Activated CD8-positive, alpha-beta memory T cell treated with anti-CD3 and anti-CD28 coated beads, Interleukin-2, amount 50 U/mL, for 24 hours (primary cell): ENCODE data around the gene DDX54.
"Not testable (repeated sequence)": the region's sequence is repeated elsewhere in the genome, so short reads cannot be mapped to it uniquely, and the experiment has no call there.

Experiments used
- DNase-seq: peaks from one replicate; pipeline ENCODE4 v3.0.0-alpha.2; 2020; ENCODE audit errors: extremely low read depth

DDX54 gene

DNA sequence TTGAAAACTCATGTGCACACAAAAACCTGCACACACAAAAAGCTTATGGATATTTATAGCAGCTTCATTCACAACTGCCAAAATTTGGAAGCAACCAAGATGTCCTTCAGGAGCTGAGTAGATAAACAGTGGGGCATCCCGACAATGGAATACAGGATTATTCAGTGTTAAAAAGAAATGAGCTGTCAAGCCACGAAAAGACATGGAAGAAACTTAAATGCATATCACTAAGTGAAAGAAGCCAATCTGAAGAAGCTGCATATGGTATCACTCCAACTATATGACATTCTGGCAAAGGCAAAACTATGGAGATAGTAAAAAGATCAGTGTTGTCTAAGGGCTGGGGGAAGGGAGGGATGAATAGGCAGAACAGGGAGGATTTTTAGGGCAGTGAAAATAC, 30.7 kb upstream of the DDX54 start:
- DNase-seq, result no peak

DNA sequence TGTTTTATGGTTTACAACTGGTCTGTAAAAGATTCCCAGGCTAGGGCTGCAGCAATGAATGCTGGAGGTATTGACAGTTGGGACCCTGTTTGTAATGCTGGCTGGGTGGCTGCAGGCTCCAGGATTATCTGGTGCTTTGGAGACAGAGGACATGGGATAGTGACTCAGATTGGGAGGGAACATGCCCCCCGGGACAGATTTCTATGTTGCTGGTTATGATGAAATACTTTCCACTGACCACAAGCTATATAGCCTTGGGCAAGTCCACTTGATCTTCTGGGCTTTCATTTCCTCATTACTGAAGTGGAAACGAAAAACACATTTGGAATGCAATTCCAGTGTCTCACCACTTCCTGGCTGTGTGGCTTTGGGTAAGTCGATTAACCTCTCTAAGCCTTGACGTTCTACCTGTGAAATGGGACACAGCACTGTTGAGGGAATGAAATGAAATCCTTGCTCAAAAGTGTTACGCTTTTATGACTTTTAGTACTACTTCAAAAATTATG, 29.7 kb upstream of the DDX54 start:
- no peak for DNase-seq

- no peak for DNase-seq
These were observed 25.9 kb upstream of the DDX54 start for GRCh38 chr12:113211160-113211559.

DNA sequence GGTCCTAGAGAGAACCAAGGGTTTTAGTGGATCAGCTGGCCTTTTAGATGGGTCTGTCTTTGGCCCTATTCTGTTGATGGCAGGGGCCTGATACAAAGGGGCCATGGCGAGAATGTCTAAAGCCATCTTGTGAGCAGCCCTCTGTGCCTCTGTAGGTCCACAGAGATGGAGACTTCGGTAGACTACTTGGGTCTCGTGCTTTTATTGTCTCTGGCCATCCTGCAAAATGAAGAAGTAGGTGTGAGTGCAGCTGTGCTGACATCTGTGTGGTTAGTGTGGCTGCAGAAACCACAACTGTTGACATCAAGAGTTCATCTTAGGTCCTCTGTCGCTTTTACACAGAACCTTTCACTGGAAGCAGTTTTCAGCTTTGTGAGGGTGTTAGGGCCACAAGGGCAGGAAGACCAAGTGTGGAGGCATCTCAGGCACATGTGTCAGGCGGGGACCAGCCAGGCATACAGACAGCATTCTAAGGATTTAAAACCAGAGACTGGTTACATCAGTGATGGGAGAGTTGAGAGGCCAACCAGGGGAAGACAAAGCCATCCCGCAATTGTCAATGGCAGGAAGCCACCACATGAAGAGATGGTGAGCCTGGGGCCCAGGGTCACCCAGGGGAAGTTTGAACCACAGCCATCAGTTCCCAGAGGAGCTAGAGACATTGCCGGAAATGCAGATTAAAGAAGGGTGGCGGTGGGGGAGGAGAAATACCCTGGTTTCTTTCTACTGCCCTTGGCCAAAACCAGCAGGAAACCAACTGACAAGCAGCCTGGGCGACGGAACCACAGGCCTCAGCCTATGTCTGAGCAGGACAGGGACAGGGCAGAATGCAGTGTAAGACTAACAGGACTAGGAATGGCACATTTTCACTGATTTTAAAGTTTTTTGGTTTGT, 23.0 kb upstream of the DDX54 start:
- DNase-seq, result peak; percentile 25

DNA sequence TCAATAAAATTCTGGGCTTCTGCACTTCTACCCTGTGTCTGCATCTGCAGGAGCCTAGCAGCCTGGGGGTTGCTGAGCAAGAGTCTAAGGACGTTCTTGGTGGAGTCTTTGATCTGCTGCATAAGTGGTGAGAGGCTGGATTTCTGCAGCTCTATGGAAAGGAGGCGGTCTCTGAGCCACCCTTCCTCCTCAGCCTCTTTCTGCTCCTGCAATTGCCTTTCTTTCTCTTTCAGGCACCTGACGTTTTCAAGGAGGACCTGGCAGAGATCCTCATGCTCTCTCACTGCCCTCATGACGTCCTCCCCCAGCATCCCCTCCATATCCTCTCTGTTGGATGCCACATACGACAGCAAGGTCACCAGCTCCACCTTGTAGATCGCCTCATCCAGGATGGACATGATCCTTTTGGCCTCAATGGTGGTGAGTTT, 22.3 kb upstream of the DDX54 start:
- no peak for DNase-seq

DNA sequence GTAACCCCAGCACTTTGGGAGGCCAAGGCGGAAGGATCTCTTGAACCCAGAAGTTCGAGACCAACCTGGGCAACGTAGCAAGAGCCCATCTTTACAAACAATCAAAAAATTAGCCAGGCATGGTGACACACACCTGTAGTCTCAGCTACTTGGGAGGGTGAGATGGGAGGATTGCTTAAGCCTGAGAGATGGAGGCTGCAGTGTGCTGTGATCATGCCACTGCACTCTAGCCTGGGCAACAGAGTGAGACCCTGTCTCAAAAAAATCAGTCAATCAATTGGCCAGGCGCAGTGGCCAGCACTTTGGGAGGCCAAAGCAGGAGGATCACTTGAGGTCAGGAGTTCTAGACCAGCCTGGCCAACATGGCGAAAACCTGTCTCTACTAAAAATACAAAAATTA, 21.5 kb upstream of the DDX54 start:
- DNase-seq, result not testable (repeated sequence)

- no peak for DNase-seq
These were observed 19.5 kb upstream of the DDX54 start for GRCh38 chr12:113204804-113205203.

DNA sequence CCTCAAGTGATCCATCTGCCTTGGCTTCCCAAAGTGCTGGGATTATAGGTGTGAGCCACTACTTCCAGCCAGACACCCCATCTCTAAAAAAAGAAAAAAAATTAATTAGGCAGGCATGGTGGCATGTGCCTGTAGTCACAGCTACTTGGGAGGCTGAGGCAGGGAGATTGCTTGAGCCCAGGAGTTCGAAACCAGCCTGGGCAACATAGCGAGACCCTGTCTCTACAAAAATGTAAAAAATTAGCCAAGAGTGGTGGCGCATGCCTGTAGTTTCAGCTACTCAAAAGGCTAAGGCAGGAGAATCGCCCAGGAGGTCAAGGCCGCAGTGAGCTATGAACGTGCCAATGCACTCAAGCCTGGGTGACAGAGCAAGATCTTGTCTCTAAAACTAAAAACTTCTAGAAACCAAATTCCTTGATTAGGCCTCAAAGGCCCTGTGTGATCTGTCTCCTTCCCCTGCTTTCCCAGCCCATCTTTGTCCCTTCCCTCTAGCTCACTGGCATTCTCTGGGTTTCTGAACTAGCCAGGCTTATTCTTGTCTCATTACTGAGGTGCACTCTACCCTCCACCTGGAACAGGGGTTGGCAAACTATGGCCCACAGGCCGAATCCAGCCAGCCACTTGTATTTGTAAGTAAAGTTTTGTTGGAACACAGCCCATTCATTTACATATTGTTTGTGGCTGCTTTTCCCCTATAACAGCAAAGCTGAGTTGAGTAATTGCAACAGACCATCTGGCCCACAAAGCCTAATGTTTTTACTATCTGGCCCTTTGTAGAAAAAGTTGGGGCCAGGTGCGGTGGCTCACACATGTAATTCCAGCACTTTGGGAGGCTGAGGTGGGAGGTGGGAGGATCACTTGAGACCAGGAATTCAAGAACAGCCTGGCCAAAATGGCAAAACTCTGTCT, 18.8 kb upstream of the DDX54 start:
- DNase-seq, result no peak

- no peak for DNase-seq
These were observed 17.2 kb upstream of the DDX54 start for GRCh38 chr12:113202300-113203075.

- DNase-seq, result no peak
These were observed 16.2 kb upstream of the DDX54 start for GRCh38 chr12:113201187-113202177.

GRCh38 chr12:113200021-113200797, 14.9 kb upstream of the DDX54 start:
- no peak for DNase-seq

DNA sequence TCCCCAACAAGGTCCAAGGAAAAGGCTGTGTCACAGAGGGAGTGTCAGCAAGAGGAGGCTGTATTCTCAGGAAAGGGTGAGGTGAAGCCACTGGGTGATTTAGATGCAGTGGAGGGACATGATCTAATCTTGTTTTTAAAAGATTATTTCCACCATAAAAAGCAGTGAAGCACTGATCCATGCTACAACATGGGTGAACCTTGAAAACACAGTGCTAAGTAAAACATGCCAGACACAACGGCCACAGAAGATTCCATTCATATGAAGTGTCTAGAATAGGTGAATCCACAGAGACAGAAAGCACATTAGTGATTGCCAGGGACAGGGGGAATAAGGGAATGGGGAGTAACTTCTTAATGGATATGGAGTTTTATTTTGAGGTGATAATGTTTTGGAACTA, 13.0 kb upstream of the DDX54 start:
- no peak for DNase-seq

DNA sequence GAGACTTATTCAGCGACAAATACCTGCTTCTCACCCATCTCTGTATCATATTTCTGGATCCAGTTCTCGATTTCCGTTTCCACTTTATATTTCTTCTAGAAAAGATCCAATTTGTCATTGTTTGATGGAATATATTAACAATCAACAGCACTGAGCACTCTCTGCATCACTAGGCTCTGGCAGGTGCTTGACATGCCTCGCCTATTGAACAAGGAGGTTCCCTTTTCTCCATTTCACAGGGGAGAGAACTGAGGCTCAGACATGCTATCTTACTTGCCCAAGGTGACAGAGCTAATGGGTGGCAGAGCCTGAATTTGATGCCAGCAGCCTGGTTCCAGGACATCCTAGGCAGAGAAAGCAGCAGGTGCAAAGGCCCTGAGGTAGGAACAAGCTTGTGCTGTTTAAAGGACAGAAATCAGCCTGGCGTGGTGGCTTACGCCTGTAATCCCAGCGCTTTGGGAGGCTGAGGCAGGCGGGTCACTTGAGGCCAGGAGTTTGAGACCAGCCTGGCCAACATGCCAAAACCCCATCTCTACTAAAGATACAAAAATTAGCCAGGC, 12.3 kb upstream of the DDX54 start:
- DNase-seq, result no peak

DNA sequence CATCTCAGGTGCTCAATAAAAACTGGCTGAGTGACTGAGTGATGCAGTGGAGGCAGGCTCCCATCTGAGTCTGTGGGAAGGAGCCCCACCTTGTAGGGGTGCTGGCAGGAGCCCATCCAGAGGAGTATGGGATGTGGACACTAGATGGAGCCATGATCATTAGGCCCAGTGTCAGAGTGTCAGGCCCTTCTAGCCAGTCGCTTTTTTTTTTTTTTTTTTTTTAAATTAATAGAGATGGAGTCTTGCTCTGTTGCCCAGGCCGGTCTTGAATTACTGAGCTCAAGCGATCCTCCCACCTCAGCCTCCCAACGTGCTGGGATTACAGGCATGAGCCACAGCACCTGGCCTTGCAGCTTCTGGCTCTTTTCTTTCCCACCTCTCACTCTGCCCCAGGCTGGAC, 11.7 kb upstream of the DDX54 start:
- peak; percentile 24 for DNase-seq

DNA sequence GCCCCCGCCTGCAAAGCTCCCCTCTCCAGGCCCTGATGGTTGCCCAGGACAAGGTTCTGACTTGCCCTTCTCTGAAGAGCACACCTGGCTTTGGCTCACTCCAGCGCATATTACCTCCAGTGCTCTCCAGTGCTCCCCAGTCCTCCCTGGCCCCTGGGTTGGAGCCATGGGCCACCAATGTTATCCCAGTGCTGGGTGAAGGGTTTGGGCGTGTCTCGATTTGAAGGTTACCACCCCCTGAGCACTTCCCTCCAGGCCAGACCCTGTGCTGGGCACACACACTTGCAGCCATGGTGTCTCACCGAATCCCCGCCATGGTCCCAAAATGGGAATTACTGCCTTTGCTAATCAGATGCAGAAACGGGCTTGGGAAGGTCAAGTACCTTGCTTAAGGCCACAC, 11.3 kb upstream of the DDX54 start:
- DNase-seq, result no peak

DNA sequence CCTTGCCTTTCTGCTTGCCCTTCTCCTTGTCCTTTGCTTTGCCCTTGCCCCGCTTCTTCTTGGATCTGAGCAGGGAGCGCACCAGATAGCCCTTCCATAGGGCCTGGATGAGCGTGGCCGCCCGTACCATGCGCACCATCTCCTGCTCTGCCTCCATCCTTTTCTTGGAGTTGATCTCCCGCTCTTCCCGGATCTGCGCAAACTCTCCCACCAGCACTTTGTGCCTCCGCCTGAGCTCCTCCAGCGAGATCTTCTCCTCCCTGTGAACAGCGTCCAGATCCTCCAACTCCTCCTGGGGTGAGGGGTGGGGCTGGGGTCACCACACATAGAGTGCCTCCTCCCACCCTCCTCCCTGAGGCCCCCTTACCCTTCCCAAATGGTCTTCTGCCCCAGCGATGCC, 10.3 kb upstream of the DDX54 start:
- DNase-seq, result no peak

- DNase-seq, result no peak
These were observed 9.7 kb upstream of the DDX54 start for GRCh38 chr12:113194971-113195391.

- no peak for DNase-seq
These were observed 5.9 kb upstream of the DDX54 start for GRCh38 chr12:113191227-113191626.

GRCh38 chr12:113190761-113191160, 5.5 kb upstream of the DDX54 start:
- no peak for DNase-seq
